HepG2 (cell line): Measurements from ENCODE around the gene CLTA.

Experiments used
- BHLHE40 ChIP-seq: IDR thresholded peaks from 2 replicates; pipeline ENCODE4 v1.6.1; 2011; ENCODE audit warnings: low read length, improper control_type of control experiment
- E2F1 ChIP-seq: sonication (generic); formaldehyde crosslinking; IDR thresholded peaks from 2 replicates; pipeline ENCODE4 v1.5.0; 2020; ENCODE audit warnings: missing genetic modification reagents
- FOXP1 ChIP-seq, 2 experiments: fragments of 450-650 bp in 1 of 2; IDR thresholded peaks; 2 replicates each; pipeline ENCODE4 v1.6.1; 2017 to 2018; ENCODE audit warnings: antibody characterized with exemption in 1 of 2
- NONO ChIP-seq, 2 experiments: fragments of 450-650 bp in 1 of 2; sonication (generic) in 1 of 2; formaldehyde crosslinking in 1 of 2; IDR thresholded peaks in 1 of 2; conservative IDR thresholded peaks in 1 of 2; 2 replicates each; pipeline versions ENCODE4 v1.6.1 to v1.8.0; 2017 to 2022; ENCODE audit warnings: mild to moderate bottlenecking in 1 of 2, missing genetic modification reagents in 1 of 2, moderate library complexity in 1 of 2
- SIN3A ChIP-seq: IDR thresholded peaks from 2 replicates; pipeline ENCODE4 v1.6.1; 2011; ENCODE audit warnings: low read depth, mild to moderate bottlenecking, control low read depth, low read length, borderline replicate concordance
- ZBTB40 ChIP-seq, 2 experiments: fragments of 450-650 bp in 1 of 2; sonication (generic) in 1 of 2; formaldehyde crosslinking in 1 of 2; IDR thresholded peaks; 2 replicates each; pipeline versions ENCODE4 v1.6.1 to v1.8.0; 2016 to 2022; ENCODE audit warnings: antibody characterized with exemption in 1 of 2, mild to moderate bottlenecking in 1 of 2, missing genetic modification reagents in 1 of 2
- ZNF451 ChIP-seq: sonication (generic); formaldehyde crosslinking; IDR thresholded peaks from 2 replicates; pipeline ENCODE4 v1.5.0; 2020; ENCODE audit warnings: mild to moderate bottlenecking, missing genetic modification reagents
- TF ChIP-seq, protein P1 (sequence below): sonication (generic); formaldehyde crosslinking; IDR thresholded peaks from 2 replicates; pipeline ENCODE4 v1.8.1; 2022; ENCODE audit warnings: low read depth, mild to moderate bottlenecking, missing genetic modification reagents
- TF ChIP-seq, protein P2 (sequence below): sonication (generic); formaldehyde crosslinking; IDR thresholded peaks from 2 replicates; pipeline ENCODE4 v1.4.0; 2020; ENCODE audit warnings: missing genetic modification reagents

- TF ChIP-seq NONO (IDR thresholded peaks at IDR 0.05): no peak
- TF ChIP-seq NONO (CRISPR knock-in tag; conservative IDR thresholded peaks at IDR 0.05): no peak
- no peak for TF ChIP-seq ZBTB40 (IDR thresholded peaks at IDR 0.05)
- no peak for TF ChIP-seq ZBTB40 (CRISPR knock-in tag; IDR thresholded peaks at IDR 0.05)
- TF ChIP-seq BHLHE40: no peak
- TF ChIP-seq ZNF451: no peak
- TF ChIP-seq E2F1: no peak
- TF ChIP-seq FOXP1 (IDR thresholded peaks at IDR 0.05): no peak
- no peak for TF ChIP-seq FOXP1 (CRISPR knock-in tag; IDR thresholded peaks at IDR 0.05)
- TF ChIP-seq SIN3A: no peak
- TF ChIP-seq, protein P1, sequence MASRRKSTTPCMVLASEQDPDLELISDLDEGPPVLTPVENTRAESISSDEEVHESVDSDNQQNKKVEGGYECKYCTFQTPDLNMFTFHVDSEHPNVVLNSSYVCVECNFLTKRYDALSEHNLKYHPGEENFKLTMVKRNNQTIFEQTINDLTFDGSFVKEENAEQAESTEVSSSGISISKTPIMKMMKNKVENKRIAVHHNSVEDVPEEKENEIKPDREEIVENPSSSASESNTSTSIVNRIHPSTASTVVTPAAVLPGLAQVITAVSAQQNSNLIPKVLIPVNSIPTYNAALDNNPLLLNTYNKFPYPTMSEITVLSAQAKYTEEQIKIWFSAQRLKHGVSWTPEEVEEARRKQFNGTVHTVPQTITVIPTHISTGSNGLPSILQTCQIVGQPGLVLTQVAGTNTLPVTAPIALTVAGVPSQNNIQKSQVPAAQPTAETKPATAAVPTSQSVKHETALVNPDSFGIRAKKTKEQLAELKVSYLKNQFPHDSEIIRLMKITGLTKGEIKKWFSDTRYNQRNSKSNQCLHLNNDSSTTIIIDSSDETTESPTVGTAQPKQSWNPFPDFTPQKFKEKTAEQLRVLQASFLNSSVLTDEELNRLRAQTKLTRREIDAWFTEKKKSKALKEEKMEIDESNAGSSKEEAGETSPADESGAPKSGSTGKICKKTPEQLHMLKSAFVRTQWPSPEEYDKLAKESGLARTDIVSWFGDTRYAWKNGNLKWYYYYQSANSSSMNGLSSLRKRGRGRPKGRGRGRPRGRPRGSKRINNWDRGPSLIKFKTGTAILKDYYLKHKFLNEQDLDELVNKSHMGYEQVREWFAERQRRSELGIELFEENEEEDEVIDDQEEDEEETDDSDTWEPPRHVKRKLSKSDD (CRISPR knock-in tag): no peak
- TF ChIP-seq, protein P2, sequence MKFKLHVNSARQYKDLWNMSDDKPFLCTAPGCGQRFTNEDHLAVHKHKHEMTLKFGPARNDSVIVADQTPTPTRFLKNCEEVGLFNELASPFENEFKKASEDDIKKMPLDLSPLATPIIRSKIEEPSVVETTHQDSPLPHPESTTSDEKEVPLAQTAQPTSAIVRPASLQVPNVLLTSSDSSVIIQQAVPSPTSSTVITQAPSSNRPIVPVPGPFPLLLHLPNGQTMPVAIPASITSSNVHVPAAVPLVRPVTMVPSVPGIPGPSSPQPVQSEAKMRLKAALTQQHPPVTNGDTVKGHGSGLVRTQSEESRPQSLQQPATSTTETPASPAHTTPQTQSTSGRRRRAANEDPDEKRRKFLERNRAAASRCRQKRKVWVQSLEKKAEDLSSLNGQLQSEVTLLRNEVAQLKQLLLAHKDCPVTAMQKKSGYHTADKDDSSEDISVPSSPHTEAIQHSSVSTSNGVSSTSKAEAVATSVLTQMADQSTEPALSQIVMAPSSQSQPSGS: no peak
These were observed 44.1 kb upstream of the CLTA start for GRCh38 chr9:36146651-36147050.
